Ascending aorta (tissue), 2 donors: ENCODE results near the gene SSPN. TPM values are rescaled to one million over a fixed set of nuclear protein-coding genes. Genes with fewer than 3 reads are reported as not detected.
A peak's percentile ranks its signal among the peaks of the same experiment; 100 is the strongest.

Experiments used
- DNase-seq, 2 donors: peaks; one replicate each; pipeline ENCODE4 v3.0.0-alpha.2; 2019; ENCODE audit warnings: low spot score in 2 of 2
- H3K27ac ChIP-seq, 2 donors: fragments of 200-600 bp; sonication (generic); one replicate each; pipeline ENCODE4 v1.5.1; 2016 to 2017; ENCODE audit warnings: mild to moderate bottlenecking in 1 of 2
- H3K27me3 ChIP-seq: fragments of 200-600 bp; sonication (generic); one replicate; pipeline ENCODE4 v1.5.1; 2017
- H3K36me3 ChIP-seq, 2 donors: fragments of 200-600 bp; sonication (generic); one replicate each; pipeline ENCODE4 v1.5.1; 2016
- H3K4me1 ChIP-seq, 2 donors: fragments of 200-600 bp; sonication (generic); one replicate each; pipeline ENCODE4 v1.5.1; 2016 to 2017; ENCODE audit warnings: mild to moderate bottlenecking in 1 of 2
- H3K4me3 ChIP-seq, 2 donors: fragments of 200-600 bp; sonication (generic); one replicate each; pipeline ENCODE4 v1.5.1; 2016 to 2017; ENCODE audit warnings: mild to moderate bottlenecking in 1 of 2
- H3K9me3 ChIP-seq, 2 donors: fragments of 200-600 bp; sonication (generic); one replicate each; pipeline ENCODE4 v1.5.1; 2016
- intact Hi-C: fragments of 100-400 bp; cut with DNase I; formaldehyde crosslinking; loops from one replicate; pipeline ENCODE4 v1.15.1; 2023
- total RNA-seq: library from RNA; depleted of rRNA; stranded (reverse); fragments of >200 nt; gene quantifications from one replicate; pipeline ENCODE4 v1.1.0, GENCODE V29; 2016
- TF ChIP-seq, protein P1 (sequence below), 3 experiments: fragments of 200-600 bp in 2 of 3; fragments of 450-650 bp in 1 of 3; sonication (generic) in 2 of 3; IDR thresholded peaks; one replicate each; pipeline ENCODE4 v1.5.1; 2016 to 2019; ENCODE audit warnings: antibody characterized with exemption in 3 of 3, mild to moderate bottlenecking in 1 of 3, moderate library complexity in 1 of 3

Gene SSPN
- total RNA-seq, 1 donor from 2014 or later: 56.3 TPM

- peak overlapping the region in 1 of 2 donors; percentile 40 for H3K4me3 ChIP-seq
- TF ChIP-seq, protein P1, sequence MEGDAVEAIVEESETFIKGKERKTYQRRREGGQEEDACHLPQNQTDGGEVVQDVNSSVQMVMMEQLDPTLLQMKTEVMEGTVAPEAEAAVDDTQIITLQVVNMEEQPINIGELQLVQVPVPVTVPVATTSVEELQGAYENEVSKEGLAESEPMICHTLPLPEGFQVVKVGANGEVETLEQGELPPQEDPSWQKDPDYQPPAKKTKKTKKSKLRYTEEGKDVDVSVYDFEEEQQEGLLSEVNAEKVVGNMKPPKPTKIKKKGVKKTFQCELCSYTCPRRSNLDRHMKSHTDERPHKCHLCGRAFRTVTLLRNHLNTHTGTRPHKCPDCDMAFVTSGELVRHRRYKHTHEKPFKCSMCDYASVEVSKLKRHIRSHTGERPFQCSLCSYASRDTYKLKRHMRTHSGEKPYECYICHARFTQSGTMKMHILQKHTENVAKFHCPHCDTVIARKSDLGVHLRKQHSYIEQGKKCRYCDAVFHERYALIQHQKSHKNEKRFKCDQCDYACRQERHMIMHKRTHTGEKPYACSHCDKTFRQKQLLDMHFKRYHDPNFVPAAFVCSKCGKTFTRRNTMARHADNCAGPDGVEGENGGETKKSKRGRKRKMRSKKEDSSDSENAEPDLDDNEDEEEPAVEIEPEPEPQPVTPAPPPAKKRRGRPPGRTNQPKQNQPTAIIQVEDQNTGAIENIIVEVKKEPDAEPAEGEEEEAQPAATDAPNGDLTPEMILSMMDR (IDR thresholded peaks at IDR 0.05): no peak
- H3K27me3 ChIP-seq: no peaks in the 10 kb centered on the region
- intact Hi-C loops: no loop called here
- no peaks in the 10 kb centered on the region for H3K36me3 ChIP-seq
- peaks cover 0 to 10% of the 10 kb centered on the region in 2 donors for H3K4me1 ChIP-seq
- no peak overlapping the region for H3K27ac ChIP-seq
- DNase-seq: no peak
- no peaks in the 10 kb centered on the region for H3K9me3 ChIP-seq
These were observed 9.9 kb downstream of the SSPN start for GRCh38 chr12:26205298-26205697.

DNA sequence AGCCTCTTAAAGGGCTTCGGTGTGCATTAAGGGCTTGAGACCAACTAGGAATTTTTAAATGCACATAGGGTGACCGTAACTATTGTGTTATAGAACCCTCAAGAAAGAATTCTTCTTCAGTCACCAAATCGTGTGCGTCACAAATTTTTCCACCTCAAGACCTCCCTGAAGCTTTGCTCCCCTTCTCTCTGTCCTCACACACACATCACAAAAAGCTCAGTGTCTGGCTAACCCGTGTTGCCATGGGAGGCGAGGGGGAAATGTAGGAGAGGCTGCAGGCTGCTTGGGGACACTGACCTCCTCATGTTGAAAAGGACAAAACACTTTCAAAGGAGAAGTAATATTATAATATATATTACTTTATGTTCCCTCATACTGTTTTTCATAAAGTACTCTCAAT is 10.6 kb downstream of the SSPN start:
- no peak overlapping the region for H3K4me3 ChIP-seq
- DNase-seq: no peak
- no peaks in the 10 kb centered on the region for H3K36me3 ChIP-seq
- peaks cover 0 to 10% of the 10 kb centered on the region in 2 donors for H3K4me1 ChIP-seq
- TF ChIP-seq, protein P1 (IDR thresholded peaks at IDR 0.05): no peak
- H3K27ac ChIP-seq: no peak overlapping the region
- no peaks in the 10 kb centered on the region for H3K9me3 ChIP-seq
- intact Hi-C loops: no loop called here
- H3K27me3 ChIP-seq: no peaks in the 10 kb centered on the region

DNA sequence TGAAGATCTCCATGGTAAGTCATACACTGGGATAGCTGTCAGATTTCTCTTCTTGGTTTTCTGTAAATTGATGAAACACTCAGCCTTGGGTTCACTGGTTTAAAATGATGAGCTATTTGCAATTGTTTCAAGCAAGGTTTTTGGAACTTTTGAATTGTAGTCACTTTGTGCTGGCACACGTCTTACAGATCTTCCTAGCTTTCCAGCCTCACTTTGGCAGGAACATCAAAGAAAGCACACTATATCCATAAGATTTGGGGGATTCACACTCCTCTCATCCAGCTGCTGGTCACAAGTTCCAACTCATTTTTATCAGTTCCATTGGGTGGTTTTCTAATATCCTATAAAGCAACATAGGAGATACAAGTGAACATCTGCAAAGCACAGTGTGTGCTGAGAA is 16.0 kb downstream of the SSPN start:
- H3K27me3 ChIP-seq: no peaks in the 10 kb centered on the region
- H3K36me3 ChIP-seq: no peaks in the 10 kb centered on the region
- no peaks in the 10 kb centered on the region for H3K9me3 ChIP-seq
- DNase-seq: no peak
- intact Hi-C loops: no loop called here
- TF ChIP-seq, protein P1 (IDR thresholded peaks at IDR 0.05): no peak
- H3K4me3 ChIP-seq: no peak overlapping the region
- peaks cover 0 to 18% of the 10 kb centered on the region in 2 donors for H3K4me1 ChIP-seq
- H3K27ac ChIP-seq: no peak overlapping the region

DNA sequence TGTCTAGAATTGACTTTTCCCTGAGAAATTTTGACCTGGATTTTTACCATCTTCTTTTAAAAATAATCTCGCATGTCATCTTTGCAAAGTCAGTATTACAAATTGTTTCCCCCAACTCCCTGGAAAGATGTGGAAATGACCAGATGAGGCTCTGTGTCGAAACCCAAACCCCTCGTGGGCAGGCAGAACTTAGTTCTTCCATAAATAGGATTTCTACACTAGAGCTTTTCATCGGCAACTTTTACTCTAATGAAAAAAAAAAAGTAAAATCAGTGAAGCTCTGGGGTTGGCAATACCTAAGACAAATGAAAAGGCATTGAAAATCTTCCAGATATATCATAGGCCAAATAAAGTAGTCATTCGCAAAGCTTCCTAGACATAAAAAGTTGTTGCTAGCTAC is 17.0 kb downstream of the SSPN start:
- peaks cover 0 to 18% of the 10 kb centered on the region in 2 donors for H3K4me1 ChIP-seq
- no peak overlapping the region for H3K4me3 ChIP-seq
- no peak for DNase-seq
- intact Hi-C loops: no loop called here
- no peaks in the 10 kb centered on the region for H3K9me3 ChIP-seq
- no peaks in the 10 kb centered on the region for H3K27me3 ChIP-seq
- H3K27ac ChIP-seq: no peak overlapping the region
- TF ChIP-seq, protein P1 (IDR thresholded peaks at IDR 0.05): no peak
- no peaks in the 10 kb centered on the region for H3K36me3 ChIP-seq

- Histone ChIP-seq H3K9me3 (no peaks in the 10 kb centered on the region), H3K4me3 (no peak overlapping the region), H3K27me3 (no peaks in the 10 kb centered on the region), H3K4me1 (peaks cover 0 to 18% of the 10 kb centered on the region in 2 donors), H3K36me3 (no peaks in the 10 kb centered on the region), H3K27ac (no peak overlapping the region)
- intact Hi-C loops: no loop called here
- no peak for DNase-seq
- TF ChIP-seq, protein P1 (IDR thresholded peaks at IDR 0.05): no peak
These were observed 17.6 kb downstream of the SSPN start for GRCh38 chr12:26212988-26213387.

DNA sequence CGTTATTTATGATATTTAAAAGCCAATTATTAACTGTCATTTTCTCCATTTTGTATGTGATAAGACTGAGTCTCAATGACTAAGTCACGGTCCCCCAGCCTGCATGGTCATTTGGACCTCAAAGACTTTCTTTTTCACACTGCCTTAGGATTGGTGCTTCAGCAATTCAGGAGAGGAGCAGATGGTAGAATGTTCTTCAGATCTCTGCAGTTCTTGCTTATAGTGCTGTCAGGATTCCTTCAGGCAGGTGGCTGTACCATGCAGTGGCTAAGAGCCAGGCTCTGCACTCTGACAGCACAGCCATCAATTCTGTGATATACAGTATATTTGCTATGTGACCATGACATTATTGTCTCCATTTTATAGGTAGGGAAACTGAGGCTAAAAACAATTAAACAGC is 18.7 kb downstream of the SSPN start:
- Histone ChIP-seq H3K4me1 (peaks cover 0 to 18% of the 10 kb centered on the region in 2 donors), H3K9me3 (no peaks in the 10 kb centered on the region), H3K27me3 (no peaks in the 10 kb centered on the region), H3K36me3 (no peaks in the 10 kb centered on the region), H3K4me3 (no peak overlapping the region), H3K27ac (no peak overlapping the region)
- DNase-seq: no peak
- intact Hi-C loops: no loop called here
- TF ChIP-seq, protein P1 (IDR thresholded peaks at IDR 0.05): no peak
